ENCODE results near the gene KCNN4.

DNA sequence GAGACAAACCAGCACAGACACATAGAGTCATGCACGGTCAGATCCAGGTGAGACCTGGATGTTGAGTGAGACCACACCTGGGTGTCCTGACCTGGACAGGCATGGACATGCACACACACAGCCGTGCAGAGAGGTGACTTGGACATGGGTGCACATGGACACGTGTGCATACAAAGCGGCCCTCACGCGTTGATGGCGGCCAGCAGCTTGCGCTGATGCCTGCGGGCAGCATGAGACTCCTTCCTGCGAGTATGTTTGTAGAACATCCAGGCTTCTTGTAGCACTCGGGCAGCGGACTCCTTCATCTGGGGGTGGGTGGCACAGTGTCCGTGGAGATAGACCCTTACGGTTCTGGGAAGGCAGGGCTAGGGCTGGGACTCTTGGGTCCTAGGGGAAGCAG, 11.5 kb downstream of the KCNN4 start:
- TF ChIP-seq, protein P1, sequence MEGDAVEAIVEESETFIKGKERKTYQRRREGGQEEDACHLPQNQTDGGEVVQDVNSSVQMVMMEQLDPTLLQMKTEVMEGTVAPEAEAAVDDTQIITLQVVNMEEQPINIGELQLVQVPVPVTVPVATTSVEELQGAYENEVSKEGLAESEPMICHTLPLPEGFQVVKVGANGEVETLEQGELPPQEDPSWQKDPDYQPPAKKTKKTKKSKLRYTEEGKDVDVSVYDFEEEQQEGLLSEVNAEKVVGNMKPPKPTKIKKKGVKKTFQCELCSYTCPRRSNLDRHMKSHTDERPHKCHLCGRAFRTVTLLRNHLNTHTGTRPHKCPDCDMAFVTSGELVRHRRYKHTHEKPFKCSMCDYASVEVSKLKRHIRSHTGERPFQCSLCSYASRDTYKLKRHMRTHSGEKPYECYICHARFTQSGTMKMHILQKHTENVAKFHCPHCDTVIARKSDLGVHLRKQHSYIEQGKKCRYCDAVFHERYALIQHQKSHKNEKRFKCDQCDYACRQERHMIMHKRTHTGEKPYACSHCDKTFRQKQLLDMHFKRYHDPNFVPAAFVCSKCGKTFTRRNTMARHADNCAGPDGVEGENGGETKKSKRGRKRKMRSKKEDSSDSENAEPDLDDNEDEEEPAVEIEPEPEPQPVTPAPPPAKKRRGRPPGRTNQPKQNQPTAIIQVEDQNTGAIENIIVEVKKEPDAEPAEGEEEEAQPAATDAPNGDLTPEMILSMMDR (conservative IDR thresholded peaks at IDR 0.05; ENCODE audit: low read length), result no peak
- no peak for TF ChIP-seq EZH2phosphoT487 (IDR thresholded peaks at IDR 0.05; ENCODE audit: borderline replicate concordance, low read depth, low read length)
